H1 (cell line): Measurements from ENCODE around the gene SMS. TPM values are rescaled to one million over a fixed set of nuclear protein-coding genes. Genes with fewer than 3 reads are reported as not detected.

Source experiments
- CTCF ChIA-PET: fragments of 300-600 bp; sonication (Branson Sonifier 250); formaldehyde crosslinking; loops from one replicate; lab custom pipeline; 2021; ENCODE audit not compliant: partially characterized antibody; lab: Charles Lee
- POLR2A ChIA-PET: fragments of 300-600 bp; sonication (Branson Sonifier 250); formaldehyde crosslinking; loops from one replicate; lab custom pipeline; 2021; ENCODE audit warnings: inconsistent platforms; ENCODE audit not compliant: partially characterized antibody; lab: Charles Lee
- DNase-seq, 2 experiments: peaks; one replicate each; pipeline versions ENCODE4 v3.0.0 to v3.0.0-alpha.2; 2010 to 2022; ENCODE audit warnings: low spot score in 2 of 2, low read depth in 1 of 2, mixed read lengths in 1 of 2
- FAIRE-seq: peaks from 2 replicates; lab custom pipeline; 2011; peaks lifted over from hg19 to GRCh38; lab: Jason Lieb, UNC
- H2AFZ ChIP-seq: 2 replicates; pipeline ENCODE4 v1.8.1; 2012; ENCODE audit warnings: low read length, inconsistent platforms
- H2AK5ac ChIP-seq: 2 replicates; pipeline ENCODE4 v1.6.1; 2013; ENCODE audit warnings: low read depth, low read length
- H2BK120ac ChIP-seq: replicated peaks from 2 replicates; pipeline ENCODE3; 2013; ENCODE audit warnings: low read depth, low read length, inconsistent platforms
- H2BK12ac ChIP-seq: 2 replicates; pipeline ENCODE4 v1.6.1; 2013; ENCODE audit warnings: low read depth, low read length
- H2BK15ac ChIP-seq: 2 replicates; pipeline ENCODE4 v1.6.1; 2013; ENCODE audit warnings: low read length
- H2BK20ac ChIP-seq: 2 replicates; pipeline ENCODE4 v1.6.1; 2013; ENCODE audit warnings: low read length
- H2BK5ac ChIP-seq: 2 replicates; pipeline ENCODE4 v1.6.1; 2013; ENCODE audit warnings: low read depth, low read length
- H3K14ac ChIP-seq: 2 replicates; pipeline ENCODE4 v1.6.1; 2013; ENCODE audit warnings: inconsistent platforms; ENCODE audit not compliant: insufficient read length
- H3K18ac ChIP-seq: 2 replicates; pipeline ENCODE4 v1.6.1; 2013; ENCODE audit warnings: low read length; ENCODE audit errors: extremely low read depth
- H3K23ac ChIP-seq: 2 replicates; pipeline ENCODE4 v1.6.1; 2013; ENCODE audit warnings: inconsistent platforms; ENCODE audit not compliant: insufficient read length
- H3K23me2 ChIP-seq: 2 replicates; pipeline ENCODE4 v1.6.1; 2013; ENCODE audit warnings: low read depth, low read length
- H3K27ac ChIP-seq: 2 replicates; pipeline ENCODE4 v1.6.1; 2011; ENCODE audit warnings: low read depth, low read length, inconsistent platforms
- H3K27me3 ChIP-seq, 4 experiments: replicated peaks in 1 of 4; 1 replicate in 1 of 4; 2 replicates in 3 of 4; pipeline versions ENCODE4 v1.6.1 to v1.8.1; 2011 to 2013; ENCODE audit warnings: low read length in 3 of 4, mild to moderate bottlenecking in 3 of 4, inconsistent platforms in 2 of 4, mixed read lengths in 2 of 4, moderate library complexity in 1 of 4; ENCODE audit not compliant: control insufficient read depth in 3 of 4, insufficient read depth in 3 of 4; ENCODE audit errors: extremely low read depth in 1 of 4
- H3K36me3 ChIP-seq, 4 experiments: 2 replicates each; pipeline versions ENCODE4 v1.6.1 to v1.8.1; 2011 to 2013; ENCODE audit warnings: mild to moderate bottlenecking in 4 of 4, low read length in 3 of 4, moderate library complexity in 2 of 4, control low read depth in 1 of 4, inconsistent platforms in 1 of 4; ENCODE audit not compliant: insufficient read depth in 4 of 4, control insufficient read depth in 2 of 4
- H3K4ac ChIP-seq: replicated peaks from 2 replicates; pipeline ENCODE3; 2013; ENCODE audit warnings: low read length, low read depth, mixed read lengths, inconsistent platforms; ENCODE audit not compliant: insufficient read length
- H3K4me1 ChIP-seq, 4 experiments: replicated peaks in 1 of 4; 1 replicate in 1 of 4; 2 replicates in 3 of 4; pipeline versions ENCODE4 v1.6.1 to v1.8.1; 2011 to 2013; ENCODE audit warnings: low read length in 3 of 4, inconsistent platforms in 2 of 4, mixed read lengths in 1 of 4; ENCODE audit not compliant: insufficient read depth in 4 of 4, control insufficient read depth in 3 of 4
- H3K4me2 ChIP-seq, 2 experiments: 2 replicates each; pipeline versions ENCODE4 v1.6.1 to v1.8.1; 2011 to 2013; ENCODE audit warnings: low read depth in 2 of 2, low read length in 2 of 2, control low read depth in 1 of 2, inconsistent platforms in 1 of 2, mild to moderate bottlenecking in 1 of 2; ENCODE audit not compliant: insufficient read depth in 1 of 2
- H3K4me3 ChIP-seq, 4 experiments: fragments of 200-600, 300-600 bp in 1 of 4; sonication (generic), shearing (Covaris generic), sonication (Bioruptor Twin) in 1 of 4; 2 replicates each; pipeline versions ENCODE4 v1.5.1 to v1.8.1; 2011 to 2016; ENCODE audit warnings: low read length in 4 of 4, low read depth in 3 of 4, control low read depth in 2 of 4, inconsistent platforms in 2 of 4, mild to moderate bottlenecking in 2 of 4, mixed read lengths in 1 of 4, moderate library complexity in 1 of 4; ENCODE audit not compliant: insufficient read depth in 2 of 4; ENCODE audit errors: extremely low read depth in 1 of 4
- H3K56ac ChIP-seq: replicated peaks from 2 replicates; pipeline ENCODE3; 2013; ENCODE audit warnings: low read depth, mild to moderate bottlenecking, mixed read lengths, low read length, inconsistent platforms; ENCODE audit not compliant: insufficient read length
- H3K79me1 ChIP-seq: 2 replicates; pipeline ENCODE4 v1.6.1; 2013; ENCODE audit warnings: low read depth, low read length, control low read depth
- H3K79me2 ChIP-seq, 2 experiments: 2 replicates each; pipeline versions ENCODE4 v1.6.1 to v1.8.1; 2012 to 2013; ENCODE audit warnings: low read length in 2 of 2, mild to moderate bottlenecking in 2 of 2, inconsistent platforms in 1 of 2; ENCODE audit not compliant: insufficient read depth in 2 of 2, control insufficient read depth in 1 of 2
- H3K9ac ChIP-seq, 4 experiments: replicated peaks in 1 of 4; 1 replicate in 1 of 4; 2 replicates in 3 of 4; pipeline versions ENCODE4 v1.6.1 to v1.8.1; 2011 to 2013; ENCODE audit warnings: low read depth in 3 of 4, low read length in 3 of 4, control low read depth in 2 of 4, mild to moderate bottlenecking in 2 of 4, moderate library complexity in 2 of 4, inconsistent platforms in 1 of 4; ENCODE audit errors: extremely low read depth in 1 of 4
- H3K9me3 ChIP-seq, 2 experiments: 2 replicates each; pipeline versions ENCODE4 v1.6.1 to v1.8.1; 2012 to 2013; ENCODE audit warnings: mild to moderate bottlenecking in 2 of 2, moderate library complexity in 2 of 2, control low read depth in 1 of 2, inconsistent platforms in 1 of 2, low read depth in 1 of 2, low read length in 1 of 2, mixed read lengths in 1 of 2; ENCODE audit not compliant: insufficient read depth in 2 of 2
- H4K20me1 ChIP-seq, 2 experiments: replicated peaks in 1 of 2; 2 replicates each; pipeline versions ENCODE3 to v1.8.1; 2011 to 2013; ENCODE audit warnings: inconsistent platforms in 2 of 2, low read length in 2 of 2, mild to moderate bottlenecking in 1 of 2; ENCODE audit not compliant: insufficient read depth in 2 of 2, control insufficient read depth in 1 of 2
- H4K5ac ChIP-seq: 2 replicates; pipeline ENCODE4 v1.6.1; 2013; ENCODE audit warnings: low read length, low read depth, mixed read lengths, inconsistent platforms; ENCODE audit not compliant: insufficient read length
- H4K8ac ChIP-seq: 2 replicates; pipeline ENCODE4 v1.8.0; 2013; ENCODE audit warnings: mild to moderate bottlenecking, moderate library complexity, low read length, inconsistent platforms; ENCODE audit not compliant: insufficient read depth; ENCODE audit errors: extremely low read depth
- H4K91ac ChIP-seq: replicated peaks from 2 replicates; pipeline ENCODE3; 2013; ENCODE audit warnings: low read length, mixed read lengths, inconsistent platforms; ENCODE audit not compliant: insufficient read length
- EGR1 ChIP-seq: IDR thresholded peaks from 2 replicates; pipeline ENCODE4 v1.6.1; 2011; ENCODE audit warnings: low read depth, low read length, borderline replicate concordance
- MAFK ChIP-seq: IDR thresholded peaks from 2 replicates; pipeline ENCODE4 v1.6.1; 2012; ENCODE audit warnings: low read depth, mild to moderate bottlenecking, improper control_type of control experiment, low read length
- POLR2AphosphoS5 ChIP-seq: IDR thresholded peaks from 2 replicates; pipeline ENCODE4 v1.6.1; 2011; ENCODE audit warnings: low read depth, low read length
- POU5F1 ChIP-seq: IDR thresholded peaks from 2 replicates; pipeline ENCODE4 v1.6.1; 2011; ENCODE audit warnings: low read depth, mild to moderate bottlenecking, low read length, moderate library complexity
- SP4 ChIP-seq: IDR thresholded peaks from 2 replicates; pipeline ENCODE4 v1.6.1; 2012; ENCODE audit warnings: low read length, inconsistent platforms
- WGBS, 2 experiments: shearing (Covaris generic) in 1 of 2; methylation state at CpG; one replicate each; pipeline versions ENCODE4 v1.1.6 to v1.1.7; 2013 to 2015; ENCODE audit warnings: low lambda C conversion rate in 2 of 2, mixed read lengths in 2 of 2, inconsistent platforms in 1 of 2, low coverage in 1 of 2, missing lambda C conversion rate in 1 of 2; ENCODE audit not compliant: insufficient replicate concordance in 2 of 2, insufficient coverage in 1 of 2, insufficient read length in 1 of 2; ENCODE audit errors: extremely low coverage in 1 of 2, missing lambda C conversion rate in 1 of 2; 5-methylcytosine and 5-hydroxymethylcytosine counted together
- polyA plus RNA-seq, 7 experiments: library from polyadenylated mRNA; depleted of rRNA in 3 of 7; stranded (reverse) in 5 of 7; unstranded in 2 of 7; fragments of >200 nt in 5 of 7; fragments of 200-250 nt in 2 of 7; gene quantifications; 1 replicate in 5 of 7; 2 replicates in 1 of 7; 4 replicates in 1 of 7; pipeline versions ENCODE4 v1.2.1 to v1.2.3, GENCODE V29; 2011 to 2013; ENCODE audit warnings: missing spikeins in 2 of 7, mixed read lengths in 2 of 7
- total RNA-seq: library from RNA; stranded (reverse); fragmentation: NEBNext Ultra II Directional; extraction: Animal tissue kit (Norgen Biotek cat#: 25700); gene quantifications from 2 replicates; pipeline ENCODE4 v1.2.1, GENCODE V29; 2021

The SMS gene
- total and polyA plus RNA-seq, 2 of the 8 experiments (the other 6 are each of a cell fraction or from before 2014, with no cell fraction given): 66.3 to 256 TPM

GRCh38 chrX:21960569-21961541 lies 20.3 kb downstream of the SMS start:
- no peaks in the 10 kb centered on the region for H3K36me3 ChIP-seq
- no peak overlapping the region for H4K91ac ChIP-seq
- H3K4me1 ChIP-seq: peaks cover 0 to 14% (median 2%) of the 10 kb centered on the region in 4 experiments; a peak in 5 of 7 replicates
- no peaks in the 10 kb centered on the region for H3K9me3 ChIP-seq
- no peak overlapping the region for H2BK20ac ChIP-seq
- H3K27me3 ChIP-seq: no peaks in the 10 kb centered on the region
- no peaks in the 10 kb centered on the region for H3K23me2 ChIP-seq
- 83% methylated on average over 6 of the region's 7 CpGs; no CpG with 5 or more reads in 1 of the 2 experiments for WGBS, 2 experiments
- ChIA-PET POLR2A (interaction anchor here (0.6 kb wide), 1 partner anchor 14 kb away, joined by 3 read pairs; no protein-coding TSS in a partner anchor), CTCF (interaction anchor here (1.4 to 2.9 kb wide), 3 partner anchors 12 to 122 kb away, joined by 3 to 15 read pairs (median 9); partner anchors contain the start of gene MBTPS2)
- no peak for FAIRE-seq
- H3K9ac ChIP-seq: no peak overlapping the region
- H4K8ac ChIP-seq: no peak overlapping the region
- no peak overlapping the region for H2BK12ac ChIP-seq
- no peak overlapping the region for H3K23ac ChIP-seq
- no peak overlapping the region for H3K14ac ChIP-seq
- H4K5ac ChIP-seq: no peak overlapping the region
- H2BK120ac ChIP-seq: no peak overlapping the region
- H3K79me1 ChIP-seq: peaks cover 4% of the 10 kb centered on the region; the same call in 1 of the 2 replicates
- no peak overlapping the region for H2AK5ac ChIP-seq
- peaks cover 7 to 26% of the 10 kb centered on the region in 2 experiments for H4K20me1 ChIP-seq
- no peak overlapping the region for H3K4me3 ChIP-seq
- no peak overlapping the region for H2BK5ac ChIP-seq
- no peak overlapping the region for H3K4me2 ChIP-seq
- H3K4ac ChIP-seq: no peak overlapping the region
- H3K56ac ChIP-seq: no peak overlapping the region
- no peak overlapping the region for H3K27ac ChIP-seq
- H3K18ac ChIP-seq: no peak overlapping the region
- H2BK15ac ChIP-seq: no peak overlapping the region
- no peak overlapping the region for H2AFZ ChIP-seq
- no peak for DNase-seq
- peaks cover 23 to 93% of the 10 kb centered on the region in 2 experiments for H3K79me2 ChIP-seq
- TF ChIP-seq SP4 (no peak), POU5F1 (no peak), POLR2AphosphoS5 (no peak), EGR1 (no peak), MAFK (no peak)
